Measurements from ENCODE around the gene PLA2G4E. TPM values are rescaled to one million over a fixed set of nuclear protein-coding genes. Genes with fewer than 3 reads are reported as not detected.

PLA2G4E gene
- total and polyA plus RNA-seq, 2 of the 13 experiments (the other 11 are each of a cell fraction or from before 2014, with no cell fraction given), result not detected

DNA sequence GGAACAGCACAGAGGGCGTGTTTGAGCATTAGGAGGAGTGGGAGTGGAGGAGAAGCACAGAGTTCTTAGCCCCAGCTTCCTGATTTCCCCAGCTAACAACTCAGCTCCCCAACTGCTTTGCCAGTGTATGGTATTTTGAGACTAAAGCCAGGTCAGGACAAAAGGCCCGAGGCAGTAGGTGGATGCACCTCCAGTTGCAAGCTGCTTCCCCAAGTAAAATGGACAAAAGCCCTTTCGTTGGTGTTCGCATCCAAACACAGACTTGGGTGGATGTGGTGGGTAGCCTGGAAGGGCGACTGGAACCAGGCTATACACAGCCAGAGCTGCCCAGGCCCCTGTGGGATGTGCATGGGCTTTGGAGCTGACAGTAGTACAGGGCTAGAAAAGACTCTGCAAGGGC lies 36.2 kb downstream of the PLA2G4E start:
- Histone ChIP-seq H3K27me3 (ENCODE audit: control insufficient read depth in 1 of 2, insufficient read depth in 2 of 2, low read length in 2 of 2) (peaks cover 0 to 53% of the 10 kb centered on the region in 2 experiments), H3K4me1 (ENCODE audit: insufficient read depth, low read length) (peaks cover 11% of the 10 kb centered on the region), H3K27ac (ENCODE audit: extremely low read length, insufficient read depth, low read length) (no peak overlapping the region), H4K20me1 (ENCODE audit: insufficient read depth, low read length) (no peaks in the 10 kb centered on the region), H3K4me2 (ENCODE audit: low read depth, low read length) (no peak overlapping the region), H3K79me2 (ENCODE audit: insufficient read depth, low read length) (no peaks in the 10 kb centered on the region), H3K9me3 (ENCODE audit: low read length) (no peaks in the 10 kb centered on the region), H3K4me3 (replicated peaks in 1 of 3; ENCODE audit: insufficient read depth in 1 of 3, low read depth in 2 of 3, low read length in 3 of 3) (no peak overlapping the region), H2AFZ (ENCODE audit: low read length) (no peak overlapping the region), H3K9ac (ENCODE audit: insufficient read depth, low read depth, low read length) (no peak overlapping the region), H3K36me3 (replicated peaks in 1 of 2; ENCODE audit: control insufficient read depth in 1 of 2, insufficient read depth in 2 of 2, low read length in 2 of 2) (no peaks in the 10 kb centered on the region)
- TF ChIP-seq PAF1 (CRISPR knock-in tag; IDR thresholded peaks at IDR 0.05) (no peak), ZNF678 (CRISPR knock-in tag; IDR thresholded peaks at IDR 0.05) (no peak), KDM2A (CRISPR knock-in tag; IDR thresholded peaks at IDR 0.05; ENCODE audit: borderline replicate concordance, low read depth) (no peak), ZNF3 (CRISPR knock-in tag; IDR thresholded peaks at IDR 0.05) (no peak), ZIK1 (CRISPR knock-in tag; IDR thresholded peaks at IDR 0.05; ENCODE audit: borderline replicate concordance, low read depth) (no peak)
- TF ChIP-seq, protein P1, sequence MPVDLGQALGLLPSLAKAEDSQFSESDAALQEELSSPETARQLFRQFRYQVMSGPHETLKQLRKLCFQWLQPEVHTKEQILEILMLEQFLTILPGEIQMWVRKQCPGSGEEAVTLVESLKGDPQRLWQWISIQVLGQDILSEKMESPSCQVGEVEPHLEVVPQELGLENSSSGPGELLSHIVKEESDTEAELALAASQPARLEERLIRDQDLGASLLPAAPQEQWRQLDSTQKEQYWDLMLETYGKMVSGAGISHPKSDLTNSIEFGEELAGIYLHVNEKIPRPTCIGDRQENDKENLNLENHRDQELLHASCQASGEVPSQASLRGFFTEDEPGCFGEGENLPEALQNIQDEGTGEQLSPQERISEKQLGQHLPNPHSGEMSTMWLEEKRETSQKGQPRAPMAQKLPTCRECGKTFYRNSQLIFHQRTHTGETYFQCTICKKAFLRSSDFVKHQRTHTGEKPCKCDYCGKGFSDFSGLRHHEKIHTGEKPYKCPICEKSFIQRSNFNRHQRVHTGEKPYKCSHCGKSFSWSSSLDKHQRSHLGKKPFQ (CRISPR knock-in tag; IDR thresholded peaks at IDR 0.05; ENCODE audit: insufficient replicate concordance), result no peak
- intact Hi-C loops (cut with micrococcal nuclease; ENCODE audit: unreplicated experiment) (no loop called here), in situ Hi-C loops (cut with HindIII; ENCODE audit: extremely low pct_ligation_motif_present, low pct_unique_long_range_greater_than_20kb) (loop anchor here (5.0 kb wide), 2 partner anchors 73 to 153 kb away; no protein-coding TSS in a partner anchor)
- ChIA-PET CTCF (ENCODE audit: low intra/inter-chr PET ratio, low total read pairs) (no interaction called here), POLR2A (interaction anchor here (1.3 kb wide), 1 partner anchor 12 kb away, joined by 3 read pairs; the partner anchor contains the start of gene EHD4)
- ATAC-seq, result no peak
- FAIRE-seq, result no peak
- DNase-seq (ENCODE audit: low spot score), result no peak
- WGBS (ENCODE audit: low lambda C conversion rate), result 0% methylated on average over 1 of the region's 5 CpGs
- no TSS peak for BruUV-seq (replicated peaks)

Measured in HepG2 (cell line).